ENCODE measurements around the gene TRAPPC4.
A peak's percentile ranks its signal among the peaks of the same experiment; 100 is the strongest.
"Not testable (repeated sequence)": the region's sequence is repeated elsewhere in the genome, so short reads cannot be mapped to it uniquely, and the experiment has no call there.

TRAPPC4 gene

DNA sequence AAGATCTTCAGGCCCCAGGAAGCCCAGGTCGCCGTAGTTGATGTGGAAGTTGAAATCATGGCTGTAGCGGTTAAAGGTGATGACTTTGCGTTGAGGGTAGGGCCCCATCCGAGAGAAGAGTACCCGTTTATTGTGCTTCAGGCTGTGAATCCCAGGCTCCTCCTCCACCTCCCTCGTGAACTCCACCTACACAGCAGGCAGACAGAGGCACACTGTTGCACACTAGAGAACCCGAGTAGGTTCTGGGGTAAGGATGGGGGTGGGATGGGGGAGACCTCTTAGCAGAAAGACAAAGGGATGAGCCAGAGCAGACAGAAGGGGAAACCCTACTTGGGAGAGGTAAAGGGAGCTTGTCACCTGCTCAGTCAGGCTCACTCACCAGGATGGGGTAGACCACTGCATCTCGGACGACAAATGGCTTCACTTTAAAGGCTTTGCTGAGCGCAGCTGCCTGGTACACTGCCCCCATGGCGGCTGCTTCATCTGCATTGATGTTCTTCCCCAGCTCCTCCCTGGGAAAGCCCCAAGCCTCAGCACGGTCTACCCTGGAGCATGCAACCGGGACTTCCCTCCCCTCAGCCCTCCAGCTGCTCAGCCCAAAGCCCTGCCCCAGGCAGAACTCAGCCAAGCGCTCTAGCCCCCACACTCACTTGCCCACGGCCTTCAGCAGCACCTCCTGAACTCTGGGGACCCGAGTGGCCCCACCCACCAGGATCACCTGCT lies 33.0 kb downstream of the TRAPPC4 start:
- Histone ChIP-seq H3K4me3 (ENCODE audit: insufficient read depth, low read depth, low read length) (no peak overlapping the region), H3K27ac (ENCODE audit: insufficient read depth, low read depth, low read length, poor library complexity, severe bottlenecking) (no peak overlapping the region), H3K27me3 (ENCODE audit: control insufficient read depth, insufficient read depth, low read length, poor library complexity, severe bottlenecking) (no peaks in the 10 kb centered on the region), H3K36me3 (ENCODE audit: control insufficient read depth, insufficient read depth, low read length) (peaks cover 62% of the 10 kb centered on the region), H3K9me3 (ENCODE audit: control insufficient read depth, low read length) (no peaks in the 10 kb centered on the region), H3K4me1 (ENCODE audit: control insufficient read depth, insufficient read depth, low read length) (no peaks in the 10 kb centered on the region)
- 94% methylated on average over 17 of the region's 17 CpGs for WGBS, 2 experiments

DNA sequence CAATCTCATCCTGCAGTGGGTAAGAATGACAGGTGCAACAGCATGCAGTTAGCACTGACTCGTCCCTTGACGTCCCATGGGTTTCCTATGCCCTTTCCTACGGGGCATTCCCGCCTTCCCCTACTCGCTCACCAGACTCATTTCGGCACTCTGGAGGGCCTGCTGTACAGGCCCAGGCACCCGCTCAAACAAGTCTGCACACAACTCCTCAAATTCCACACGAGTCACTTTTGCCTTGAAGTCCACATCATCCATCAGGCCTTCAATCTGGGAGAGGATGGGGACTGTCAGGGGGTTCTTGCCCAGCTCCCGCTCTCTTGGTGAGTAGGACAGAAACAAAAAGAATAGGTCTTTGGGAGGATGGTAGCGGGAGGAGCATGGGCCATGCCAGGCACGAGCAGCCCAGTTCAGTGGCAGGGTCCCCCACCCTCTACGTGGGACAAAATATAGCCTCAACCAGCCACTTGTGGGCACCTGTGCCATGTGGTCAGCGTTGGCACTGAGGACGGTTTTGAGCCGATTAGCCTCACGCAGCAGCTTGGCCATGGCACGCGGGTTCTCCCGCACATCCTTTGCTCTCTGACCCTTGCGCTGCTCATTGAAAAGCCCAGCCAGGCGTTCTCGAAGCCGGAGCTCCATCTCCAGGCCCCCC lies 33.7 kb downstream of the TRAPPC4 start:
- 96% methylated on average over 23 of the region's 23 CpGs for WGBS, 2 experiments
- H3K4me1 ChIP-seq (ENCODE audit: control insufficient read depth, insufficient read depth, low read length): no peaks in the 10 kb centered on the region
- H3K9me3 ChIP-seq (ENCODE audit: control insufficient read depth, low read length): no peaks in the 10 kb centered on the region
- no peak overlapping the region for H3K4me3 ChIP-seq (ENCODE audit: insufficient read depth, low read depth, low read length)
- no peaks in the 10 kb centered on the region for H3K27me3 ChIP-seq (ENCODE audit: control insufficient read depth, insufficient read depth, low read length, poor library complexity, severe bottlenecking)
- H3K27ac ChIP-seq (ENCODE audit: insufficient read depth, low read depth, low read length, poor library complexity, severe bottlenecking): no peak overlapping the region
- peaks cover 59% of the 10 kb centered on the region for H3K36me3 ChIP-seq (ENCODE audit: control insufficient read depth, insufficient read depth, low read length)

DNA sequence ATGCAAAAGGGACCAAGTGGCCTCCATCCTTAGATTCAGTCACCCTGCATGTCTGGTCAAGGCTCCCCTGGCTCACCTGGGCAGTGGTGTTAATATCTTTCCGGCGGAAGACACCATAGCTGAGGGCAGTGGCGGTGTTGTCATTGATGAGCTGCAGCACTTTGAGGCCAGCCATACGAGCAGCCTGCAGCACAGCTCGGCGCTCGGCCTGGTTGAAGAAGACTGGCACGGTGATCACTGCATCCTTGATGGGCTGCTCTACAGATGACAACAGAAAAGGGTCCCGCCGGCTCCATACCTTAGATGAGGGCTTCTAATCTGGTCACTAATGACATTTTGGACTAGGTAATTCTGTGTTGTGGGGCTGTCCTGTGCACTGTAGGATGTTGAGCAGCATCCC lies 35.9 kb downstream of the TRAPPC4 start:
- H3K27ac ChIP-seq (ENCODE audit: insufficient read depth, low read depth, low read length, poor library complexity, severe bottlenecking): no peak overlapping the region
- H3K36me3 ChIP-seq (ENCODE audit: control insufficient read depth, insufficient read depth, low read length): peaks cover 38% of the 10 kb centered on the region
- H3K4me3 ChIP-seq (ENCODE audit: insufficient read depth, low read depth, low read length): no peak overlapping the region
- no peaks in the 10 kb centered on the region for H3K27me3 ChIP-seq (ENCODE audit: control insufficient read depth, insufficient read depth, low read length, poor library complexity, severe bottlenecking)
- no peaks in the 10 kb centered on the region for H3K9me3 ChIP-seq (ENCODE audit: control insufficient read depth, low read length)
- 96 to 98% methylated on average over 10 of the region's 10 CpGs for WGBS, 2 experiments
- H3K4me1 ChIP-seq (ENCODE audit: control insufficient read depth, insufficient read depth, low read length): no peaks in the 10 kb centered on the region

DNA sequence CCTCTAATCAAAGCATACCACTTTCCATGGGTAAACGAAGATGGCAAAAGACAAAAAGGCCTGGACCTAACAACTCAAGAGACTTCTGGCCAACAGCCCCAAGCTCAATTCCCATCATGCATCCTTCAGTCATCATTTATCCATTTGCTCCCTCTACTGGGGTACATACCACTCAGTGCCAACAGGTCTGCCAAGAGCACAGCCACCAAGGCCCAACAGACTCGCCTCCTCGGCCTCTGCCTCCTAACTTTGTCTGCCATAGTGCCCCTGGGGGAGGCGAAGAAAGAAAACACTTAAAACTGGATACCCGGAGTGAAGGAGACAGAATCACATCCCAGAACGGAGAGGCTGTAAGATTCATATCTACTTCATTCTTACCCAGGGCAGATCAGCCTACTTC lies 37.3 kb downstream of the TRAPPC4 start:
- H3K27ac ChIP-seq (ENCODE audit: insufficient read depth, low read depth, low read length, poor library complexity, severe bottlenecking): no peak overlapping the region
- WGBS, 2 experiments: 62 to 70% methylated on average over 6 of the region's 6 CpGs
- no peaks in the 10 kb centered on the region for H3K4me1 ChIP-seq (ENCODE audit: control insufficient read depth, insufficient read depth, low read length)
- H3K9me3 ChIP-seq (ENCODE audit: control insufficient read depth, low read length): no peaks in the 10 kb centered on the region
- H3K4me3 ChIP-seq (ENCODE audit: insufficient read depth, low read depth, low read length): peak overlapping the region; percentile 92
- H3K27me3 ChIP-seq (ENCODE audit: control insufficient read depth, insufficient read depth, low read length, poor library complexity, severe bottlenecking): no peaks in the 10 kb centered on the region
- peaks cover 30% of the 10 kb centered on the region for H3K36me3 ChIP-seq (ENCODE audit: control insufficient read depth, insufficient read depth, low read length)

DNA sequence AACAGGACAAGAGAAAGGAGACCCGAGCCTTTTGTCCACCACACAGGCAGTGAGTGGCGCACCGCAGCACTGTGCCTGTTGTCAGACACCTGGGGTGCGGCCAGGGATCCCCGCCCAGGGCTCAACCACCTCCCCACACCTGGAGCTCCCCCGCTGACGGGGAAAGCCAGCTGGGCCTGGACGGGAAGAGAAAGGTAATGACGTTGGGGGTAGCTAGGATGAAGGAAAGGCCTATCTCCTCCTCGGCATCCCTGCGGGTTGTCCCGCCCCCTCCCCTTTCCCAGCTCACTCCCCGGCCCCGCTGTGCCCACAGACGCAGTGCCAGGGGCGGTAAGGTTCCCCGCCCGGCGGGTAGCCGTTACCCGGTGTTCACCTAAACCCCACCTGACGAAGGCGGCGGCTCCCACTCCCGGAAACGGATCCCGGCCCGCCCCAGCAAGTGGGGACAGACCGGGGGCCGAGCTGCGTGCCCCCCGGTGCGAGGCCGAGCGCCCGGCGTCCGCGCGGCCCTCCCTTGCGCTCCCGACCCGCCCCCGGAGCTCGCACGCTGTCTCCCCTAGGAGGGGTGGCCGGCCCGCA lies 37.9 kb downstream of the TRAPPC4 start:
- no peaks in the 10 kb centered on the region for H3K4me1 ChIP-seq (ENCODE audit: control insufficient read depth, insufficient read depth, low read length)
- peak overlapping the region; percentile 92 for H3K4me3 ChIP-seq (ENCODE audit: insufficient read depth, low read depth, low read length)
- no peaks in the 10 kb centered on the region for H3K27me3 ChIP-seq (ENCODE audit: control insufficient read depth, insufficient read depth, low read length, poor library complexity, severe bottlenecking)
- peak overlapping the region; percentile 94 for H3K27ac ChIP-seq (ENCODE audit: insufficient read depth, low read depth, low read length, poor library complexity, severe bottlenecking)
- H3K9me3 ChIP-seq (ENCODE audit: control insufficient read depth, low read length): no peaks in the 10 kb centered on the region
- 0% methylated on average over 46 to 48 of the region's 48 CpGs for WGBS, 2 experiments
- peaks cover 25% of the 10 kb centered on the region for H3K36me3 ChIP-seq (ENCODE audit: control insufficient read depth, insufficient read depth, low read length)

DNA sequence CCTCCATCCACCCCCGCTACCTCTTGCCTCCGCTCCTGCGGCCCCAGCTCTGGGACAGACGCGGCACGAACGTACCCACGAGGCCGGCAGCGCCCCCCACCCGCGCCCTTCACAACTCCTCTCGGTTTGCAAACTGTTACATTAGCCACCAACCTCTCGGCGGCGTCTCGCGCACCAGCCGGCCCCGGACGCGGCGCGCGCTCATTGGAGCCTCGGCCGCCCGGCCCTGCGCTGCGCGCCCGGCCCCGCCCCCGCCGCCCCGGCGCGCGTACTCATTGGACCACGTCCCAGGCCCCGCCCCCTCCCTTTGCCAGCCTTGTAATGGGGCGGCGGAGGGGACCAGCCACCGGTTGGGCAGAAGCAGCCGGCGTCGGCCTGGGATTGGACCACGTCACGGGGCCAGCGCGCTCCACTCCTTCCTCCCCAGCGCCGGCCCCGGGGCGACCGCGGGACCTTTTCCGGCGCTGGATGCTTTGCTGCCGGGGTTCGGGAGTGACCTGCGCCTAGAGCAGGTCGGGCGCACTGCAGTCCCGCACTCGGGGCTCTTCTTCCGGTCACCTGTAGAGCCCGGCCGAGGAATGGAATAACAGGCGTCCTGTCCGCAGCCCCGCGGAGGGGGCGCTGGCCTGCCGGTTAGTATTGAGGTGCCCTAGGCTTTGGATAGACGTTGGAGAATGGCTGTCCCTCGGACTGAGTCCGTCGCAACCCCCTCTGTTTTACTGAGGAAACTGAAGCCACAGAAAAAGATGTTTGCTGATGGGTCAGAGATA lies 38.6 kb downstream of the TRAPPC4 start, which contains the start of gene HYOU1:
TSS of gene HYOU1 (minus strand) at position 206 of the 770 bp plus-strand sequence. CDS start 1,045 bp downstream, outside the sequence.
- Histone ChIP-seq H3K27me3 (ENCODE audit: control insufficient read depth, insufficient read depth, low read length, poor library complexity, severe bottlenecking) (no peaks in the 10 kb centered on the region), H3K4me3 (ENCODE audit: insufficient read depth, low read depth, low read length) (peak within 1 kb of the TSS; percentile 92), H3K27ac (ENCODE audit: insufficient read depth, low read depth, low read length, poor library complexity, severe bottlenecking) (peak within 1 kb of the TSS; percentile 94), H3K9me3 (ENCODE audit: control insufficient read depth, low read length) (no peaks in the 10 kb centered on the region), H3K36me3 (ENCODE audit: control insufficient read depth, insufficient read depth, low read length) (peaks cover 18% of the 10 kb centered on the region), H3K4me1 (ENCODE audit: control insufficient read depth, insufficient read depth, low read length) (no peaks in the 10 kb centered on the region)
- WGBS, 2 experiments: 0% methylated on average over 79 of the region's 79 CpGs

DNA sequence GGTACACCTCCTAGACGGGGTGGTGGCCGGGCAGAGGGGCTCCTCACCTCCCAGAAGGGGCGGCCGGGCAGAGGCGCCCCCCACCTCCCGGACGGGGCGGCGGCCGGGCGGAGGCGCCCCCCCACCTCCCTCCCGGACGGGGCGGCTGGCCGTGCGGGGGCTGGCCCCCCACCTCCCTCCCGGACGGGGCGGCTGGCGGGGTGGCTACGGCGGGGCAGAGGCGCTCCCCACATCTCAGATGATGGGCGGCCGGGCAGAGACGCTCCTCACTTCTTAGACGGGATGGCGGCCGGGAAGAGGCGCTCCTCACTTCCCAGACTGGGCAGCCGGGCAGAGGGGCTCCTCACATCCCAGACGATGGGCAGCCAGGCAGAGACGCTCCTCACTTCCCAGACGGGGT lies 40.6 kb downstream of the TRAPPC4 start:
- WGBS, 2 experiments: 90 to 97% methylated on average over 26 to 29 of the region's 35 CpGs
- H3K27me3 ChIP-seq (ENCODE audit: control insufficient read depth, insufficient read depth, low read length, poor library complexity, severe bottlenecking): not testable (repeated sequence)

DNA sequence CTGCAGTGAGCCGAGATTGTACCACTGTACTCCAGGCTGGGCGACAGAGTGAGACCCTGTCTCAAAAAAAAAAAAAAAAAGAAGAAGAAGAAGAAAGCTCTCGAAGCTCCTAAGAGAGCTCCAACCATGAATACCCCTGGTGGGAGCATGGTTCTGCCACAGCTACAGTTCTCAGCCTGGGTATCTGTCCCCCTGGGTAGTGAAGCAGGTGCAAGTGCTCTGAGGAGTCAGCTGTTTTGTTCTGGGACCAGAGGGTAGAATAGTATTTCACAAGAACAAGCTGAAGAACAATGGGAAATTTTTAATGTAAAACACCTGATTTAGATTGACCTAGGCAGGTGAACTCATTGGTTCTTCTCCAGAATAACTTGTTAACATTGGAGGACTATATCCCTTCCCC lies 42.7 kb downstream of the TRAPPC4 start:
- Histone ChIP-seq H3K4me3 (ENCODE audit: insufficient read depth, low read depth, low read length) (no peak overlapping the region), H3K36me3 (ENCODE audit: control insufficient read depth, insufficient read depth, low read length) (no peaks in the 10 kb centered on the region), H3K9me3 (ENCODE audit: control insufficient read depth, low read length) (no peaks in the 10 kb centered on the region), H3K27me3 (ENCODE audit: control insufficient read depth, insufficient read depth, low read length, poor library complexity, severe bottlenecking) (no peaks in the 10 kb centered on the region), H3K27ac (ENCODE audit: insufficient read depth, low read depth, low read length, poor library complexity, severe bottlenecking) (no peak overlapping the region), H3K4me1 (ENCODE audit: control insufficient read depth, insufficient read depth, low read length) (no peaks in the 10 kb centered on the region)
- WGBS, 2 experiments: 87 to 89% methylated on average over 3 of the region's 3 CpGs

More for the DNA sequence above, 40.6 kb downstream of the TRAPPC4 start:
- H3K27ac ChIP-seq (ENCODE audit: insufficient read depth, low read depth, low read length, poor library complexity, severe bottlenecking); H3K9me3 ChIP-seq (ENCODE audit: control insufficient read depth, low read length); H3K4me3 ChIP-seq (ENCODE audit: insufficient read depth, low read depth, low read length); H3K36me3 ChIP-seq (ENCODE audit: control insufficient read depth, insufficient read depth, low read length); H3K4me1 ChIP-seq (ENCODE audit: control insufficient read depth, insufficient read depth, low read length): not testable (repeated sequence)

DNA sequence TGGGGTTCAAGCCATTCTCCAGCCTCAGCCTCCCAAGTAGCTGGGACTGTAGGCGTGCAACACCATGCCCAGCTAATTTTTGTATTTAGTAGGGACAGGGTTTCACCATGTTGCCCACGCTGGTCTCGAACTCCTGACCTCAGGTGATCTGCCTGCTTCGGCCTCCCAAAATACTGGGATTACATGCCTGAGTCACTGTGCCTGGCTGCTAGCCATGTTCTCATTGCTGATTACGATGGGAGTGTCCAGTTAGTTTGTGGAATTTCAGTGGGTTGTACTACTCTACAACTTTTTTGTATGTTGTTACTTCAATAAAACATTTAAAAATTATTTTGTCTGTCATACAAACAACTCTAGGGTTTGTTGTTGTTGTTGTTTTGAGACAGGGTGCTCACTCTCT lies 44.2 kb downstream of the TRAPPC4 start:
- no peaks in the 10 kb centered on the region for H3K27me3 ChIP-seq (ENCODE audit: control insufficient read depth, insufficient read depth, low read length, poor library complexity, severe bottlenecking)
- 86 to 89% methylated on average over 5 of the region's 5 CpGs for WGBS, 2 experiments
- H3K36me3 ChIP-seq (ENCODE audit: control insufficient read depth, insufficient read depth, low read length): no peaks in the 10 kb centered on the region

DNA sequence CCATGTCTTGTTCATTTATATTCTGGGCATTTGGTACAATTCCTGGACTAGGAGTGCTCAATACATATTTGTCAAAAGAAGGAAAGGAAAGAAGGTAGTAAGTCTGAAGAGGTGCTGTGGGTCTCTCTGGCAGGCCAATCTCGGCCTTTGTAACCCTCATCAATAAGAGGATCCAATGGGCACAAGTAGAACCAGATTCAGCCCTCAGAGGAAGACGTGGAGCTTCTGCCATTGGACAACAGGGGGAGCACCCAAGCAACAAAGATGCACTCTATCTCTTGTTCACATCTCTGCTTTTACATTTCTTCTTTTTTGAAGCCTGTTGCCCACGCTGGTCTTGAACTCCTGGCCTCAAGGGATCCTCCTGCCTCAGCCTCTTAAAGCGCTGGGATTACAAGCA lies 46.8 kb downstream of the TRAPPC4 start:
- H3K36me3 ChIP-seq (ENCODE audit: control insufficient read depth, insufficient read depth, low read length): no peaks in the 10 kb centered on the region
- H3K9me3 ChIP-seq (ENCODE audit: control insufficient read depth, low read length): no peaks in the 10 kb centered on the region
- no peaks in the 10 kb centered on the region for H3K27me3 ChIP-seq (ENCODE audit: control insufficient read depth, insufficient read depth, low read length, poor library complexity, severe bottlenecking)
- 55 to 58% methylated on average over 4 of the region's 4 CpGs for WGBS, 2 experiments
- H3K4me1 ChIP-seq (ENCODE audit: control insufficient read depth, insufficient read depth, low read length): no peaks in the 10 kb centered on the region
- H3K27ac ChIP-seq (ENCODE audit: insufficient read depth, low read depth, low read length, poor library complexity, severe bottlenecking): no peak overlapping the region
- H3K4me3 ChIP-seq (ENCODE audit: insufficient read depth, low read depth, low read length): no peak overlapping the region

More for the DNA sequence above, 44.2 kb downstream of the TRAPPC4 start:
- H3K9me3 ChIP-seq (ENCODE audit: control insufficient read depth, low read length): no peaks in the 10 kb centered on the region
- no peaks in the 10 kb centered on the region for H3K4me1 ChIP-seq (ENCODE audit: control insufficient read depth, insufficient read depth, low read length)
- no peak overlapping the region for H3K27ac ChIP-seq (ENCODE audit: insufficient read depth, low read depth, low read length, poor library complexity, severe bottlenecking)
- H3K4me3 ChIP-seq (ENCODE audit: insufficient read depth, low read depth, low read length): no peak overlapping the region
